HG03575 (cell line): ENCODE data around the gene ABCC12.

ENCODE experiments used
- ATAC-seq: cut with Tn5 transposase; IDR thresholded peaks from one replicate; pipeline ENCODE4 v1.9.1; 2021; ENCODE audit not compliant: unreplicated experiment, insufficient number of reproducible peaks, low FRiP score; ENCODE audit errors: extremely low read depth

ABCC12 gene

DNA sequence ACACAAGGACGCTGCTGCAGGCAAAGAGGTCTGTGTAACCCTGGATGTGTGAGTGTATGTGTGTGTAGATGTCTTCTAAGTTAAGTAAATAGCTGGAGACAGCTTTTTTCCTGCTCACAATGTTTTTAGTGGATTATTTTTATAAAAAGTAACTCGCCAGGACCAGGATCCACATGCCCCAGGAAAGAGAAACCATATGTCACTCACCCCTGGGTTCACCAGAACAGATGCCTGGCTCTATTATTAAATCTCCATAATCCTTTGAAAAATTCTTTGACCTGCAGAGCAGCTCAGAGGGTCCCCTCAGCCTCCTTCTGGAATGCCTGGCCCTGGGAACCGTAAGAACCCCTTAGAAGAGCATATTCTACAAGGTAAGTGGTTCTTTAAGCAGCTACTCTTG, 18.0 kb downstream of the ABCC12 start:
- no peak for ATAC-seq

DNA sequence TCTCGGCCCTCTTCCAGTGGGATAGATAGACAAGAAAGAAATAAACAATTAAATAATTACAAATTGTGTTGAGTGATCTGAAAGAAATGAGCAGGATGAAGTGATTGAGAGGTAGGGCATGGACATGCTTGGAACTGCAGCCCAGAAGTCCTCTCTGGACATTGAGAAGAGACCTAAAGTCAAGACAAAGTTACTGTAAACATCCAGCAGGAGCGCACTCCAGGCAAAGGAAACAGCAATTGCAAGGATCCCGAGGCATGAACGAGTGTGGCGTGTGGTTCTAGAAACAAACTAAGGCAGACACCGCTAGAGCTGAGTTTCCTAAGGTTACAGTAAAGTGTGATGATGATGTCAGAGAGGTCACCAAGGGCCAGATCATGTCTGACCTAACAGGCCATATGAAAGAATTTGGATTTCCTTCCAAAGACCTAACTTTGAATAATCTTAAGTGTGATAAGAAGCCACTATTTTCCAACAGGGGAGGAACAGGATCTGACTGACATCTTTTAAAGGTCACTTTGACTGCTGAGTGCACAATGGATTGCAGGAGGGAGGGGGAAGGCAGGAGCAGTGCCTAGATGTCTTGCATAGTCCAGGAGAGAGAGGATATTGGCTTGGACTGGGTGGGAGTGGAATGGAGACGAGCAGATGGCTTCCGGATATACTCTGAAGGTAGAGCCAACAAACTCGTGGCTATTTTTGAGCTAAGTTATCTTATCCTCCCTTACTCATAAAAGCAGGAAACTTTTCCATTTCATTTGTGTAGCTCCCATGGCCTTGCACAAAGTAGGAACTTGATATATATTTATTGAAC, 19.0 kb downstream of the ABCC12 start:
- no peak for ATAC-seq

DNA sequence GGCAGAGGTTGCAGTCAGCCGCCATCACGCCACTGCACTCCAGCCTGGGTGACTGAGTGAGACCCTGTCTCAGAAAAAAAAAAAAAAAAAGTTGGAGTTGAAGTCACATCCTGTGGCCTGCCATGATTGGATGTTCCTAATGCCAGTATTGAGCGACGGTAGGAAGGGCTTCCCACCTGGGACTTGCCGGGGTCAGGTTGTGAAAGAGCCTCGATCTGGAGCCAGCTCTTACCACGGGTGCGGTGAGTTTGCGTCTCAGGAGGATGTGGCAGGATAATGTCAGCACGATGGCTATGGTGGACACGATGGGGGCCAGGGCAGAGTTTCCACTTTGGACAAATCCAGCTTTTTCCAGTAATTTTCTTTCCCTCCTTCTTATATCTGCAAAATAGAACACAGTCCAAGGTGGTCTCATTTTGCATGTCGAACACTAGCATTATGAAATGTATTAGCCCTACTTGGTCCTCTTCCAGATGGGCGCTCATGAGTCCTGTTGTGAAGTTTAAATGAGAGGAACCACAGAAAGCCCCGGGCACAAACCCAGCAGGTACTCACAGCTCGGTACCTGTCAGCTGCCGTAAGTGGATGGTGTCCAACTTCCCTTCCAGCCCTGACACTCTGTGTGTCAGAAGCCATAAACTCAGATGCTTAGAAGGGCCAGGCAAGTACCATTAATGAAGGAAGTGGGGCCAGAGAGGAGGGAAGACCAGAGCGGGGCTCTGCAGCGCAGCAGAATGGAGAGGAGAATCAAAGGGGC, 22.2 kb downstream of the ABCC12 start:
- ATAC-seq, result no peak

DNA sequence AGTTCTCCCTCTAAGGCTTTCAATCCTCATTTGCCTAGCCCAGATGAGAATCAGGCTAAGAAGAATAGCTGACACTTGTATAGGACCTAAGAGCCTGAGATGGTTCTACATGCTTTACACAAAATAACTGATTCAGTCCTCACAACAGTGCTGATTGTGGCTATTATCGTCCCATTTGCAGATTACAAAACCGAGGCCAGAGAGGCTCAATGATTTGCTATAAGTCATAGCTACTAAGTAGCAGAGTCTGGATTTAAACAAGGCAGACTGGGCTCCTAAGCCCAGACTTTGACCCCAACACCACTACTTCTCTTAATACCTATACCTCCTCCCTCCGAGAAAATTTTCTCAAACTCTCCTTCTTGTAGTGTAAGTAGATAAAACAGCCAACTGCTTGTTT, 23.1 kb downstream of the ABCC12 start:
- ATAC-seq, result no peak

DNA sequence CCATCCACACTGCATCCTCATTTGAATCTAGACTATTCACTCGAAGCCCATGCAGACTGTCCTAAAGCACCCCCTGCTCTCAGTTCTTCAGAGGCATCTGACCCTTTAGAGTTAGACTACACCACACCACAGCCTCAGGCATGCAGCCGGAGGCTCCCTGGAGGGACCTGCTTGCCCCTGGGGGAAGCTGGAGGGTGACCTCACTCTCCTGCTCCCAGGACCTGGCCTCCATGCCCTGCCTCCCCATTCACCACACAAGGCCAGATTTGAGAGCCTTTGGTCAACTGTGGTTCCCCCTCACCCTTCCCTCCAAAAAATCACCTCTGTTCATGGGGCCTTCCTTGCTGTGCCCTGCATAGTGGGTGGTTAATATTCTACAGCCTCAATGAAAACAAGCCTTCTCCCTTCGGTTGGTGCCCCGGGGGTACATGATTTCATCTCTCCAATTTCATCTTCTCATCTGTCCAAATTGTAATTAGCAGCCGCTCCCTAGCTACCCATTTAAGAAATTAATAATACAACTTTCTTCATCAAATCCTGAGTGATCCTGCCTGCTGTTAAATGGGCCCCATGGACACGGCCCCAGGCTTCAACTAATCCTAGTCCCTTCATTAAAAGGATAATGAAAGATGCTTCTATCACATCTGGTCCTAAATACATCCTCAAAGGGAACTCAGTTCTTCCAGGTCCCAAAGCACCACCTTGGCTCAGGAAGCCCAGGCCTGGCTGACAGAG, 24.4 kb downstream of the ABCC12 start:
- ATAC-seq, result no peak

DNA sequence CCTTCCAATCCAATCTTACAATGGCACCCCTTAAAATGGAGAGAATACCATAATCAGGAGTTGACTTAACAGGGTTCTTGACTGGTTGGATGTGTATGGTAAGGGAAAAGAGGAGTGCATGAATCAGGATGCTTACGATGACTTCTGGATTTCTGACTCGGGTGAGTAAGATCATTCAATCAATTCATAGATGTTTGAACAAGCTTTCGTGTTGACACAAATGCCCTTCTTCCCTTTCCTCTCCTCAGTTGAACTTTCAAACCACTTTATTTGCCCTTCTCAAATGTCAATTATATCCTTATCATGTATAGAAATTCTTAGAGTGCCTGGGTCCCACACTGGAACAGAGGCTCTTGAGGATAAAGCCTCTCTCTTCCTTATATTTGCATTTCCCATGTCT, 25.9 kb downstream of the ABCC12 start:
- ATAC-seq, result no peak

DNA sequence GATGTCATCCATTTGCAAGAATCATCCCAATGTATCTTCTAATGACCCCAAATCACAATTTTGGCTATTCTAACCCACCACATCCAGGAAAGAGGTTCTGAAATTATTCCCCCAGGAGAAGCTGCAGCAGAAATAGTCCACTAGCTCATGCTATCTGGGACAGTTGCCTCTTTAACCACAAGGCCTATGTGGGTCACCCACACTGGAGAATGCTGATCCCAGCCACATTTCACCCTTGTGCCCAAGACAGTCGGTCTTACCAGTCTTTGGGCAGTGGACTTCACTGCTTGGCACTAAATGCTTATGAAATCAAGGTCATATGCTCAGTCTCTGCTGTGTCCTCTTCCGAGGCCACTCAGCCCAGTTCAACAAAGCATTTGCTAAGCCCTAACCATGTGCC, 27.0 kb downstream of the ABCC12 start:
- no peak for ATAC-seq

DNA sequence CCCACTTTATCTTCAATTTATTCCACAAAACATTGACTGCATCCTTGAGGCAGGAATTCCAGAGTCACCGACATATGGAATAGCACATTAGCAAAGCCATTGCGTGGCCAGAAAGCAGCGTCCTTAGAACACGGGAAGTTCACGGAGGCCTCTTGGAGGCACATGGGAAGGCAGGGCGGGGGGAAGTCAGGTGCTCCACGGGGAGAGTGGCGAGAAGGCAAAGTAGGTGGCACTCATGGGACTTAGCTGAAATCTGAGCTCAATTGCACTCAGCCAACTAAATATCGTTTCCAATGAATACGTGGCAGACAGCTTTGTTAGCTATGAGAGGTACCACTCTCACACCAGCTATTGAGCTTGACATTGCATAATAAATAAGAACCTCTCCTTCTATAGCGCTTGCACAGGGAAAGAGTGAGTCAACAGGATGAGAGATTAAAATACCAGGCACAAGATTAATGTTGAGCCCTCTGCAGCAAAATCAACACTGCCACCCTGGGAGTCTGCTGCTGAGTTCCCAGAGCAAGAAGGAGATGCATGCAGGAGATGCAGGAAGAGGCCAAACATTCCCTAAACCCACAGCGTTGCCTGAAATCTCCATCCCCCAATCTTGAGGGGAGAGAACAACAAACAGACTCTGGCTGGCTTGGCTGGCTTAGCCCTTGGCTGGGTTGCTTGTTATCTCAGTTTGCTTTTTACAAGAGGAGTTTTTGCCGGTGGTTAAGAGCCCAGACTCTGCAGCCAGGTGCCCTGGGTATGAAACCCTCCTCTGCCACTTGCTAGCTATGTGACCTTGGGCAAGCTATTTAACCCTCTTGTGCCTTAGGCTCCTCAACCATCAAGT, 28.8 kb downstream of the ABCC12 start:
- no peak for ATAC-seq

DNA sequence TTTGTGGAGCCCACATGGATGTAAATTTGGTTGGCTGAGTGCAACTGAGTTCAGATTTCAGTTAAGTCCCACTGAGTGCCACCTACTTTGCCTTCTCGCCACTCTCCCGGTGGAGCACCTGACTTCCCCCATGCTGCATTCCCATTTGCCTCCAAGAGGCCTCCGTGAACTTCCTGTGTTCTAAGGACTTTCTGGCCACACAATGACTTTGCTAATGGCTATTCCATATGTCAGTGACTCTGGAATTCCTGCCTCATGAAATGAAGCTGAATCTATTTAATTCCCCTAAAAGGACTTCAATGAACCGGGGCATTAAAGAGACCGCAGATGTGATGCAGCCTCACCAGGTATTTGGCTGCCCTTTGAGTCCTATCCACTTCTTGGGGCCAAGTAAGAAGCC, 29.9 kb downstream of the ABCC12 start:
- no peak for ATAC-seq

DNA sequence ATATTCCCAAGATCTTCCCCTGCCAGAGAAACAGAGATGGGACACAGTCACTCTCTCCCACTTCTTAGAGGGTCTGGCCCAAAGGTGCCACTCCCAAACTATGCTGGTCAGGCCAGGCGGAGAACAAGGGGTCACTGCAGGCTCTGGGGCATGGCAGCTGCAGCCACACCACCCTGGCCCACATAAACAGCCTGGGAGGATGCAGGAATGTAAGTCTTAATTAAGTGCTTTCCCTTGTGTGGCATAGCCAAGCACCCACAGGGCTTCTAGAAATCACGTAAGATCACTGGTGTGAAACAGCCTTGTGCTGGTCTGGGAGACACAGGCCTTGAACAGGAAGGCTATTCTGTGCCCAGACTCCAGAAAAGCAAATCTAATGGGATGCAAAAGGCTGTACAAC, 31.5 kb downstream of the ABCC12 start:
- ATAC-seq, result no peak

DNA sequence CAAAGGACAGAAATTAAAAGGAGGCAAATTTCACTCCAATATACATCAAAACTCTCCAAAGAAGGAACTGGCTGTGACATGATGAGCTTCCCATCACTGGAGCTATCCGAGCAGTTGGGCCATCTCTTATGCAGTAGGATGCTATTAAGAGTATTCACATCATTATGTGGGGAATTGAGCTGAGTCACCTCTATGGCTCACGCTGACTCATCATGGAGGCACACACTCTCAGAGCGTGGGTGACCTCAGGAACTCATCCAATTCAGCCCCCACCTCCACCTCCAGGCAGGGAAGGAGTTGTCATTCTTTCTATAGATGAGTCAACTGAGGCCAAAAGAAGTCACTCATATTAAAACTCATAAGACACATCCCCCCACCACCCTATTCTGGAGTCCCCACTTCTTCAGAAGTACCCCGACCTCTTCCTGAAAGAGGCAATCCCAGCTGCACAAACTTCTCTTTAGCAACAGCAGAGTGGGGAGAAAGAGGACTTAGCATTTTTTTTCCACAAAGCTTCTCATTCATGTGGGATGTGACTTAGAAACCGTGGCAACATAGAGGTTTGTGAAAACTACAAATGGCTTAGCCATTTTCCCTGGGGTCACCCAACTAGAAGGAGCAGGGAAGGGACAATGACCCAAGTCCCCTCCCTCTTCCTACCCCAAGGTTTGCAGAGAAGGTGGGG, 32.5 kb downstream of the ABCC12 start:
- ATAC-seq, result peak; percentile 57

DNA sequence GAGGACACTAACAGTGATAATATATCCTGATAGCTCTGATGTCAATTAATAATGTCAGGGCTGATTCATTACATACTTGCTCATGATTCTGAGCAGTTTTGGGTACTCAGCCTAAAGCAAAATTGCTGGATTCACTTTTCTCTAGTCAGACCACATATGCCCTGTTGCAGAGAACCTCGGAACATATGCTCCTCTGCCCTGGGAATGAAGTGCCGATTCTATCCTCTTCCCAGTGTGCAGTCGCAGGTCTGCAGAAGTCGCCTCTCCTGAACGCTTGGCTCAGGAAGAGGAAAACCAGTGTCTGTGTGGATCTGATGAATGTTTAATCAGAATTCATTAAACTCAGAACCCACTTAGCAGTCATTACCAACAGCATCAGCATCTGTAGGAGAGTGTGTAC, 34.5 kb downstream of the ABCC12 start:
- no peak for ATAC-seq

DNA sequence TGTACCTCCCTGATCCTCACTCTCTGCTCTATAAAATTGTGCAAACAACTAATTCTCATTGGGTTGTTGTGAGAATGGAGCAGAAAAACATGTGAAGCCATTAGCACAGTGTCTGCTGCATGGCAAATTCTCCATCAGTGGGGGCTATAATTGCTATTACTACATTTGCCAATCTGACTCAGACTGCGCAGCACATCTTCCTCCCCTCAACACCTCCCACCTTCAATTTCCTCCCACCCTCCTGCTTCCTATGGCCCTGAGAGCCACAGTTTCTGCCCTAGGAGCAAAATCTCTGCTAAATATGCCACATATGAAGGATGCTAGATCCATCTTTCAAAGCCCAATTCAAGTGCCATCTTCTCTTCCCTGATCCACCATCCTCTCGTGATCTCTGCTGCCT, 37.0 kb downstream of the ABCC12 start:
- no peak for ATAC-seq

DNA sequence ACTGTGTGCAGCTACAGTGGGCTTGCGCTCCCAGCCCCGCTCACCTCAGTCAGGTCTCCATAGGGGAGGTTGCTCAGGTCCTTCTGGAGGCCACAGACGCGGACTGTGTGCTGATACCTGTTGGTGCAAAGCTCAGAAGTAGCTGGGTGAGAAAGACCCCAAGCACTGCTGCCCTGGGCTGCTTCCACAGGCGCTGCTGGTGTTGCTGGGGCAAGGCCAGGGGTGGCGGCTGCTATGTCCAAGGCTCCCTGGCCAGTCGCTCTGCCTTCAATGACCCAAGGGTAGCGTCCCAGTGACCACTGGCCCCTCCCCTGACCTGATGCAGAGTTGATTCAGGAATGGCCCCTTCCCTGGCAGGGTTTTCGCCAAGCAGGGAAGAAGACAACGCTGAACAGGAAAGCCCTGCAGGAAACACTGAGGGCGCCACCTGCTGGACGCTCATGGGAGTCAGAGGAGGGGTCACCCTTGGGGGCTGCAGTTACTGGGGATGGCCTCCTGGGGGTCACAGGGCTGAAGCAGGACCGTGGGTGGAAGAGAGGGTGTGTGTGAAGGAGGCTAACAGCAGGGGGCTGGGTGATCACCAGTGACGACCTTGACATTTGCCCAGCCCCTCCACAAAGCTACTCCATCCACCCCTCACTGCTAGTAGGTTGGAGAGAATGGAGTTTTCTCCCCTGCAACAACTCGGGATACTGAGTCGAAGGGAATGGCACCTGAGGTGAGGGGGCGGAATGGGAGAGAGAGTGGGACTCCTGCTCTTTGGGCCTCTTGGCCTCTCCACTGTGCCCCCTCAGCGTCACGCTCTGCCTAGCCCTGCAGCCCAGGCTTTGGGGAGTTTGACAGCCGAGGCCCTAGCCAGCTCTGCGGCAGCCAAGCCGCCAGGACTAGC, 38.3 kb downstream of the ABCC12 start:
- ATAC-seq, result no peak

DNA sequence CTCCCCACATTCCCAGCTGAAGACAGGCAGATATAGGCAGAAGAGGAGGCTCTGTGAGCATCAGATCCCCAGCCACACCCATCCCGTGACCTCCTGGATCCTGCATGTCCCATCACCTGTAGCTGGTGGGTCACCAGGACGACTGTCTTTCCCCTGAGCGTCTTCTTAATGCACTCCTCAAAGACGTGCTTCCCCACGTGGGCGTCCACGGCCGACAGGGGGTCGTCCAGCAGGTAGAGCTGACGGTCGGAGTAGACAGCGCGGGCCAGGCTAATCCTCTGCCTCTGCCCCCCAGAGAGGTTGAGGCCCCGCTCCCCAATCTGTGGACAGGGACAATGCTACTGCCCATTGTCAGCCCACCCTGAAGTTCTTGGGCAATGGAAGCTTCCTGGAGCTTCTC, 40.5 kb downstream of the ABCC12 start:
- ATAC-seq, result no peak

DNA sequence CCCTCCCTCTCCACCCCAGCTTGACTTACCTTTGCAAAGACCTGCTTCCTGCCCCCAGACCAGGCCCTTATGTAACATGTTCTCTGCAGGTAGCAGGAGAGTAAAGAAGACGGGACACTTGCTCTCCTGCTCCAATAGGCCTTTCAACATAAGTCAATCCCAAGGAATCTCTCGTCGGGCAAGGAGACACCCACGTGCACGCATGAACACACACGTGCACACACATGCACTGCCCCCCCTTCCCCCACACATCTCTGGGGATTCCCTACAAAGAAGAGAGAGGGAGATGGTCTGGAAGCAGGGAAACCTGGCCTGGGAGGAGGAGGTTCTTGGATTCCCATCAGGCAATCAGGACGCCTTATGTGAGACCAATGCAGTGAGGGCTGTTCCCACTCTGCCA, 41.4 kb downstream of the ABCC12 start:
- ATAC-seq, result no peak

DNA sequence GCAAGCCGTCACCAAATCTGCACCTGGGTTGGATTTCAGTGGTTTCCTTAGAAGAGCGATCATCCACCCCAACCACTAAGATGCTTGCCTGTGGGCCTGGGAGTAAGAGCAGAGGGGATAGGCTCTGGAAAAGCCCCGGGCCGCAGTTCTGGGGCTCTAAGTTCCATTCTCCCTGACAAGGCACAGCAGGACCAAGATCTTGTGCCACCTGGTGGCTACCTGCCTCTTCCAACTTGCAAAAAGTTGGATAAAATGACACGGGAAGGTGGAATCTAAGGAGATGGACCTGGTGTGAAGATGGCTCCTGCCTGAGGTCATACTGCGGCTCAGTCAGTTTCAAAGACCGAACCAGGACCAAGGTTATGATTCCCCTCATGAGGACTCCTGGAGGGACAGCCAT, 42.3 kb downstream of the ABCC12 start:
- no peak for ATAC-seq

DNA sequence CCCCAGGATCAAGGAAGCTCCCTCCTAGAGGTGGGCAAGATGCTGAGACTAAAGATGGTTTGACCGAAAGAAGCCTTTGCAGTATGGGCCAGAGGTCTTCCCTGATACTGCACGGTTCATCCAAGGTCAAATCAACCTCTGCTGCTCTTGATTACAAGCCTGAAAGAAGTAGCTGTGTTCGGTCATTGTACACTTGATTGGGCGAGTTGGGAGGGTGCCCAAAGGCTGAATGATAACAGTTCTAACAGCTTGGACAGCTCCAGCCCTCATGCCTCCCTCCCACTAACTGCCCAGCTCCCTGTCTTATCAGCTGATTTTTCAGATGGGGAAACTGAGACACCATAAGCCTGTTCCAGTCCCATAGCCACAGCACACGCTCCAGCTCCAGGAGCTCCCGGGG, 42.8 kb downstream of the ABCC12 start:
- no peak for ATAC-seq
